ENCODE results near the gene PDYN.

PDYN gene

GRCh38 chr20:1953621-1954020, 40.2 kb downstream of the PDYN start:
- in situ Hi-C loops (cut with MboI; ENCODE audit: low sequenced_read_pairs) = no loop called here

- in situ Hi-C loops (cut with MboI; ENCODE audit: low sequenced_read_pairs) = no loop called here
Observed at GRCh38 chr20:1952737-1953530, 40.9 kb downstream of the PDYN start.

GRCh38 chr20:1951436-1952115, 42.3 kb downstream of the PDYN start:
- in situ Hi-C loops (cut with MboI; ENCODE audit: low sequenced_read_pairs) = no loop called here

GRCh38 chr20:1950836-1951235, 43.0 kb downstream of the PDYN start:
- in situ Hi-C loops (cut with MboI; ENCODE audit: low sequenced_read_pairs) = no loop called here

GRCh38 chr20:1949347-1950100, 44.3 kb downstream of the PDYN start:
- in situ Hi-C loops (cut with MboI; ENCODE audit: low sequenced_read_pairs) = no loop called here

- in situ Hi-C loops (cut with MboI; ENCODE audit: low sequenced_read_pairs) = no loop called here
Observed at GRCh38 chr20:1947535-1947846, 46.4 kb downstream of the PDYN start.

GRCh38 chr20:1946762-1947534, 46.9 kb downstream of the PDYN start:
- in situ Hi-C loops (cut with MboI; ENCODE audit: low sequenced_read_pairs) = no loop called here

- in situ Hi-C loops (cut with MboI; ENCODE audit: low sequenced_read_pairs) = no loop called here
Observed at GRCh38 chr20:1946442-1946761, 47.5 kb downstream of the PDYN start.

GRCh38 chr20:1945660-1946059, 48.2 kb downstream of the PDYN start:
- in situ Hi-C loops (cut with MboI; ENCODE audit: low sequenced_read_pairs) = no loop called here

- in situ Hi-C loops (cut with MboI; ENCODE audit: low sequenced_read_pairs) = no loop called here
Observed at GRCh38 chr20:1945134-1945618, 48.7 kb downstream of the PDYN start.

- in situ Hi-C loops (cut with MboI; ENCODE audit: low sequenced_read_pairs) = no loop called here
Observed at GRCh38 chr20:1944345-1945091, 49.3 kb downstream of the PDYN start.

- in situ Hi-C loops (cut with MboI; ENCODE audit: low sequenced_read_pairs) = no loop called here
Observed at GRCh38 chr20:1943275-1944002, 50.4 kb downstream of the PDYN start.

- in situ Hi-C loops (cut with MboI; ENCODE audit: low sequenced_read_pairs) = no loop called here
Observed at GRCh38 chr20:1942486-1943274, 51.2 kb downstream of the PDYN start.

GRCh38 chr20:1942061-1942460, 51.8 kb downstream of the PDYN start:
- in situ Hi-C loops (cut with MboI; ENCODE audit: low sequenced_read_pairs) = no loop called here

- in situ Hi-C loops (cut with MboI; ENCODE audit: low sequenced_read_pairs) = no loop called here
Observed at GRCh38 chr20:1941226-1941625, 52.6 kb downstream of the PDYN start.

- in situ Hi-C loops (cut with MboI; ENCODE audit: low sequenced_read_pairs) = no loop called here
Observed at GRCh38 chr20:1940581-1940980, 53.3 kb downstream of the PDYN start.

- in situ Hi-C loops (cut with MboI; ENCODE audit: low sequenced_read_pairs) = no loop called here
Observed at GRCh38 chr20:1939270-1939595, 54.6 kb downstream of the PDYN start.

GRCh38 chr20:1938464-1939269, 55.2 kb downstream of the PDYN start:
- in situ Hi-C loops (cut with MboI; ENCODE audit: low sequenced_read_pairs) = no loop called here
